Stimulated activated CD8-positive, alpha-beta memory T cell treated with anti-CD3 and anti-CD28 coated beads, Interleukin-7, amount 100 ng/mL, for 1 hour (primary cell): Measurements from ENCODE around the gene CFAP61.

ENCODE experiments used
- DNase-seq, 2 donors: peaks; one replicate each; pipeline ENCODE4 v3.0.0-alpha.2; 2020; ENCODE audit warnings: low read depth in 2 of 2

Gene CFAP61

DNA sequence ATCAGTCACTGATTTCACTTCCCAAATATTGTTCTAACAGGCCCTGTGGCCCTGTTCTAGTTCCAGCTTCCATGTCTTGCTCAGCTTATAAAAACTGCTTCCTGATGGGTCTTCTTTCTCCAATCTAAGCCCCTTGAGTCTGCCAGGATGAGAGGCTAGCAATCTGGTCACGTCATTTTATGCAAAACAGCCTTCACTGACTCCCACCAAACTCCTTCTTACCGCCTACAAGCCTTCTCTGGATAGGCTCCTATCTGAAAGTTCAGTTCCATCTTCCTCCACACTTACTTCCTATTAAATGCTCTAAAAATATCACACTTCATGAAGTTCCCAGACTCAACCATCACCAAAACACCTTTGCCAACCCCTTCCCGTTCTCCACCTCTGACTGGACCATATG lies 15.6 kb upstream of the CFAP61 start:
- DNase-seq, result no peak

- no peak for DNase-seq
Observed at GRCh38 chr20:20037960-20038359, 14.4 kb upstream of the CFAP61 start.

- no peak for DNase-seq
Observed at GRCh38 chr20:20038586-20038985, 13.7 kb upstream of the CFAP61 start.

GRCh38 chr20:20039752-20040387 lies 12.5 kb upstream of the CFAP61 start:
- DNase-seq, result no peak

DNA sequence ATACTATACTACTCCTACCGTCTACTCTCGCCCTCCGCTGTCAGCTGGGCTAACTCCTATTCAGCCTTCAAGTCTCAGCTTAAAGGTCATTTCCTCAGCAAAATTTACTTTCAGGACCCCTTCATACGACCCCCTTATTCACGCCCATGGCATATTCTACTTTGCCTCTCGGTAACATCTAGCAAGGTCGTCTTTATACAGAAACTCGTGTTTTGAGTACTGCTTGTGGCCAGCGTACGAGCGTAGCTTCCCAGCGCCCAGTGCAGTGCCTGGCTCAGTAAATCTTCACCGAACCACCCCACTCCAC lies 612 bp upstream of the CFAP61 start:
- no peak for DNase-seq

- no peak for DNase-seq
Observed at GRCh38 chr20:20060234-20060998, 8.1 kb downstream of the CFAP61 start.

- no peak for DNase-seq
Observed at GRCh38 chr20:20063941-20064702, 11.8 kb downstream of the CFAP61 start.

DNA sequence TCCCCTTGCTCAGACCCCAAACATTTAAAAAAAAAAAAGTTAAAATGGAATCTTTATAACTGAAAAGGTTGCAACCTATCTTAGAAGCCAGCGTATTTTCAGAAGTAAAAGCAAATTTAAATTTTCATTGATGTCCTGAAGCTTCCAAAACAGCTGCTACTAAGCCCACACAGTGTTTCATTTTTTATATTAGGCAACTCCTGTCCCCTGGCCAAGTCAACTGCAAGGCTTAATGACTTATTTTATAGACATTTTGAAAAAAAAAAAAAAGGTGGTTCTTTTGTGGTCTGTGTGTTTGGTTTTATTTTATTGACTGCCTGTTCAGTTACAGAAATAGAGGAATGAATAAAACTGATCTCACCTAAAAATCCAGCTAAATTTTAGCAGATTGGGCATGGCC lies 13.0 kb downstream of the CFAP61 start:
- no peak for DNase-seq

DNA sequence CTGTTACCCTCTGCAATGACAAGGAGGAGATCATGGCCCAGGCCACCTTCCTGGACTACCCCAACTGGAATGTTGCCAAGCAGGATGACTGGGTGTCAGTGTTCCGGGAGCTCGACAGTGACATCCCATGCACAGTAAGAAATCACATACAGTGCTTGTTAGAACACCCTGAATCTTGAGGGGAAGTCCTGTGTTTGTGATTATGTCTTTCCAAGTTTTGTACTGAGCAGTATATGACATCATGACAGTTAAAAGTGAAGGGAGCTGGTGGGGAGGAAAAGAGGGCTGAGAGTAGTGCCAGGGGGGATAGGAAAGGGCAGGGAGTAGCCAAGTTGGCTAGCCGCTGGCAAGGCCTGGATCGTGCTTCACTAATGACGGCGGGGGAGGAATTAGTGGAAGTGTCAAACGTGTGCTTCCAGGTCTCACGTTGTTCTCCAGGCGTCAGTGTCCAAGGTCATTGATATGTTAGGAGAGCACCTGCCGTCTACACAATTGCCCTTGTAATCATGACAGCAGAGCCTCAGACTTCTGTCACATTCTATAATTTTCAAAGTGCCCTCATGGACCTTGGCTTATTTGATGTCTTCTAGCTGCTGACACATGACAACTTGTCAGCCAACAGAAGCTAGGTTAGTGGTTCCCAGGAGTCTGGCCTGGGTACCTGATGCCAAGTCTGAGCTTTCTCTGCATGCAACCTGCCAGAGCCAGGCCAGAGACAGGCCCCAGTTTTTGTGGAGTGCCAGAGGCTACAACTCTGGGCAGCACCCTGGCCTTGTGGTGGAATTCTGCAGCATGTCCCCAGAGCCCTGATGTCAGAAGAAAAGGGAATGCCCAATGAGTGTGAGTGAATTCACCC lies 18.8 kb downstream of the CFAP61 start:
- DNase-seq, result no peak

GRCh38 chr20:20073801-20074371 lies 21.6 kb downstream of the CFAP61 start:
- DNase-seq, result no peak

GRCh38 chr20:20075032-20075431 lies 22.7 kb downstream of the CFAP61 start:
- no peak for DNase-seq

DNA sequence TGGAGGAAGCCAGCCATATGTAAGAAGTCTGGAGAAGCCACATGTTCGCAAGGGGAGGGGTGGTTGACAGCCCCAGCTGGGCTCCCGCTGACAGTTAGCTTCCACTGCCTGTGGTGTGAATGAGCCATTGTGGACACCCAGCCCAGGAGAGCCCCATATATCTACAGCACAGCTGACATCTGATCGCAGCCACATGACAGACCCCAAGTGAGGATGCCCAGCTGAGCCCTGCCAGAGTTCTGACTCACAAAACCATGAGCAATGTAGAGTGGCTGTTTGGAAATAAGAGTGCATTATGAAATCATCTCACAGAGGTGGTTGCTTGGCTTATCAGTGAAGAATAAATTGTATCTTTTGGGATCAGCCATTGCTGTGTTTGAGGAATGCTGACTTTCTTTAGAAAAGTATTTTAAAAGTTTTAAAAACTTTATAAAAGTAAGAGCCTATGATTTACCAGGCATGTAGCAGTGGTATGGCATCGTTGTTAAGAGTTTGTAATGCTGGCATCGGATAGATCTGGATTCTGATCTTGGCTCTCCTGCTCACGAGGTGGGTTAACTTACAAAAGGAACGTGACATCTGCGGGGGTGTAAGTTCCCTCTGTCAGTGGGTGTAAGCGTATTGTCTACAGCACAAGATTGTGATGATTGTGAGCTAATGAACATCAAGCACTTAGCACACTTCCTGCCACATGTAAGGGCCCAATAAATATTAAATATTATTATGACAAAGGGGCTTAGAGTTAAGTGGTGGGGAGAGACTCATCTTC lies 24.1 kb downstream of the CFAP61 start:
- no peak for DNase-seq

DNA sequence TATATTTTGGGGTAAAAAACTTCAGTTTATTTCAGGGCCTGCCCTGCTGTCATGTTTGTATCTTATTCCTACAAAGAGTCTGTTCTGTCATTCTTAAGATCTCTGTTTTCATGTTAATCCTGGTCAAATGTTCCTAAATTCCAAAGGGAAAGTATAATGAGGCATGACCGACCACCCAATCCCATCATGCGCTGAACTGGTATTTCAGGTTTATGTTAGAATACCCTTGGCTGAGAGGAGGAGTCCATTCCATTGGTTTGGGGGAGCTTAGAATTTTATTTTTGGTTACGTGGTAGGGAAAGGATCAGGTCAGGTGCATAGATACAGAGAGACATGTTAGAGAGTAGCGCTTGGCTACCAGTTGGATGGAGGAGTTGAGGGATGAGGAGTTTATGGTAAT lies 25.7 kb downstream of the CFAP61 start:
- DNase-seq, result no peak

- DNase-seq, result no peak
Observed at GRCh38 chr20:20079102-20079784, 26.9 kb downstream of the CFAP61 start.

GRCh38 chr20:20083807-20084206 lies 31.5 kb downstream of the CFAP61 start:
- no peak for DNase-seq

DNA sequence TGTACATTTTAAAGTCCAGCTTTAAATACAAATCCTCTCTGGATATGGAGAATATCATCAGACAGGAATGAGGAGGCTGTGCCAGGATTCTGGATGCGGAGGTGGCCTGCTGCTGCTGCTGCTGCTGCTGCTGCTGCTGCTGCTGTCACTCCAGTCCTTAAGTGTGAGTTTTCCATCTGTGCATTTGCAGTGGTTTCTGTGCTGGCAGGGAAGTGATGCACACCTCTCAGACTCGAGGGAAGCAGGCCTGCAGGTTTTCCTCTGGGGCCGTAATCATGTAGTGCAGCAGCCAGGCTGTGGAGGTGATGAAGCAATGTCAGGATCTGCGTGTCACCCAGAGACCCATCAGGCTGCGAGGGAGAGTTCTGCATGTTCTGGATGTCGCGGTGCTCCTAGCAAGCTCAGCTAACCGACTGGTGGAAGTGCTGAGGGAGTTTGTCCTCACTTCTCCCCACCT lies 32.0 kb downstream of the CFAP61 start:
- no peak for DNase-seq

DNA sequence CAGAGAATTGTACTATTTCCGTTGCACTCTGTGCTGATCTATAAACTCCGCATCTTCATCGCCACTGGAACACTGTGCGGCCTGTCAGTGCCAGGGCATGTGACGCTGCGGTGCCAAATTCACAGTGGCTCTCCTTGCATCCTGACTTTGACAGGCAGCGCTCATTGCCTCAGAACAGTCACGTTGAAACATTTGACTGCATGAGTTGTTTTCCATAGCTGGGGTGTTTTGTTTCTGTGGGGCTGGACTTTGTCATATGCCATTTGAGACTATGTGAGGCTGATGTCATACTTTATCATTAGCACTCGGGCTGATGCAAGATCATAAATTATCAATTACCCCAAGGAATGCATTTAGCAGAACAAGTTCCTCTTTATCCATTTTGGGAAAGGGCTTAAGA lies 32.7 kb downstream of the CFAP61 start:
- no peak for DNase-seq

- no peak for DNase-seq
Observed at GRCh38 chr20:20085812-20086211, 33.5 kb downstream of the CFAP61 start.

GRCh38 chr20:20089018-20089417 lies 36.7 kb downstream of the CFAP61 start:
- DNase-seq, result no peak

DNA sequence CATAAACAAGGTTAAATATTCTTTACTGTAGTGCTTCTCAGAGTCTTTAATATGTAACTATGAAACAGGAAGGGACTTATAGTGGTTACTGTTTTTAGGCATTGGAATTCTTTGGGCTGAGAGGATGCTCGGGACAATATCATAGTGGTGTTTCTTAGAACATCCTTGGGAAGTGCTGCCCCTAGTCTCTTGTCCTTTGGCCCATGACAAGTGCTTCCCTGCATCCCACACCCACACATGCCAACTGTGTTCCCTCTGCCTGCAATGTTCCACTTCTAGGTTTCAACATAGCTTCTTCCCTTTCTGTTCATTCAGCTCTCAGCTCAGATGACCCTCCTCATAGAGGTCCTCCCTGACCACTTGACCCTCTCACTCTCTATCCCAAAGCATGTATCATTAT lies 37.6 kb downstream of the CFAP61 start:
- no peak for DNase-seq
